ENCODE results near the gene HIGD1C.

- TF ChIP-seq, protein P1, sequence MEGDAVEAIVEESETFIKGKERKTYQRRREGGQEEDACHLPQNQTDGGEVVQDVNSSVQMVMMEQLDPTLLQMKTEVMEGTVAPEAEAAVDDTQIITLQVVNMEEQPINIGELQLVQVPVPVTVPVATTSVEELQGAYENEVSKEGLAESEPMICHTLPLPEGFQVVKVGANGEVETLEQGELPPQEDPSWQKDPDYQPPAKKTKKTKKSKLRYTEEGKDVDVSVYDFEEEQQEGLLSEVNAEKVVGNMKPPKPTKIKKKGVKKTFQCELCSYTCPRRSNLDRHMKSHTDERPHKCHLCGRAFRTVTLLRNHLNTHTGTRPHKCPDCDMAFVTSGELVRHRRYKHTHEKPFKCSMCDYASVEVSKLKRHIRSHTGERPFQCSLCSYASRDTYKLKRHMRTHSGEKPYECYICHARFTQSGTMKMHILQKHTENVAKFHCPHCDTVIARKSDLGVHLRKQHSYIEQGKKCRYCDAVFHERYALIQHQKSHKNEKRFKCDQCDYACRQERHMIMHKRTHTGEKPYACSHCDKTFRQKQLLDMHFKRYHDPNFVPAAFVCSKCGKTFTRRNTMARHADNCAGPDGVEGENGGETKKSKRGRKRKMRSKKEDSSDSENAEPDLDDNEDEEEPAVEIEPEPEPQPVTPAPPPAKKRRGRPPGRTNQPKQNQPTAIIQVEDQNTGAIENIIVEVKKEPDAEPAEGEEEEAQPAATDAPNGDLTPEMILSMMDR (IDR thresholded peaks at IDR 0.05), result no peak
- no peak for TF ChIP-seq POLR2A (IDR thresholded peaks at IDR 0.05; ENCODE audit: low read depth)
- TF ChIP-seq POLR2AphosphoS5 (IDR thresholded peaks at IDR 0.05), result no peak
Observed at GRCh38 chr12:50926415-50926814, 25.9 kb upstream of the HIGD1C start.

Data from esophagus muscularis mucosa (tissue), 3 donors.